Endothelial cell (in vitro differentiated cells): Measurements from ENCODE around the gene CADM4. TPM values are rescaled to one million over a fixed set of nuclear protein-coding genes. Genes with fewer than 3 reads are reported as not detected.
A peak's percentile ranks its signal among the peaks of the same experiment; 100 is the strongest.

Source experiments
- DNase-seq: peaks from one replicate; pipeline ENCODE4 v3.0.0; 2021; ENCODE audit warnings: low spot score
- H3K27ac Mint-ChIP-seq: one replicate; pipeline ENCODE4 v1.8.0; 2021; ENCODE audit warnings: mixed read lengths, inconsistent platforms; ENCODE audit not compliant: unreplicated experiment
- H3K27me3 Mint-ChIP-seq: one replicate; pipeline ENCODE4 v1.8.0; 2021; ENCODE audit warnings: mild to moderate bottlenecking, moderate library complexity, mixed read lengths, inconsistent platforms; ENCODE audit not compliant: unreplicated experiment
- H3K36me3 Mint-ChIP-seq: one replicate; pipeline ENCODE4 v1.8.0; 2021; ENCODE audit warnings: mild to moderate bottlenecking, low read depth, mixed read lengths, inconsistent platforms; ENCODE audit not compliant: unreplicated experiment
- H3K4me1 Mint-ChIP-seq: one replicate; pipeline ENCODE4 v1.8.0; 2021; ENCODE audit warnings: mild to moderate bottlenecking, mixed read lengths, inconsistent platforms; ENCODE audit not compliant: unreplicated experiment
- H3K4me3 Mint-ChIP-seq: one replicate; pipeline ENCODE4 v1.8.0; 2021; ENCODE audit warnings: mild to moderate bottlenecking, mixed read lengths, inconsistent platforms; ENCODE audit not compliant: unreplicated experiment
- H3K9me3 Mint-ChIP-seq: one replicate; pipeline ENCODE4 v1.8.0; 2021; ENCODE audit warnings: mixed read lengths, inconsistent platforms; ENCODE audit not compliant: unreplicated experiment
- CTCF ChIP-seq: fragments of 200-600 bp; sonication (generic); IDR thresholded peaks from one replicate; pipeline ENCODE4 v1.5.0; 2021; ENCODE audit warnings: antibody characterized with exemption; ENCODE audit not compliant: unreplicated experiment
- total RNA-seq: library from RNA; stranded (reverse); fragmentation: NEBNext Ultra II Directional; extraction: Animal tissue kit (Norgen Biotek cat#: 25700); gene quantifications from one replicate; pipeline ENCODE4 v1.2.1, GENCODE V29; 2021; ENCODE audit not compliant: unreplicated experiment

CADM4 gene
- total RNA-seq, 1 donor from 2014 or later = 21.1 TPM

DNA sequence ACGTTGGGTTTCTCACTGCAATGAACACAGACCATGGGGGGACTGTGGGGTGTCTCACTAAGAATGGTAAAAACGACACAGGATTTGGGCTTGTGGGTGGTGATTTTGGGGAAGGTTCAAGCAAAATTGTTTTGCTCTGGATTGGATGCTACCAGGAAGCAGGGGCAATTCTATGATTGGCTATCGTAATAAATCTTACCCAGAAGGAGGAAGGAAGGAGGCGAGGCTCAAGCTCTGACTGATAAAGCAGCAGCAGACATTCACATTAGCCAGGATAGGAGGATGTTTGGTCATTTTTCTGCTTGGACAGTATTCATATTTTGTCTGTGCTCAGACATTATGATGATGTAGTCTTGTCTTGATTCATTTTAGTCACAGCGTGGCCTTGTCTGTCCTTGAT is 41.8 kb downstream of the CADM4 start:
- Mint-ChIP-seq H3K27ac (peak overlapping the region; percentile 9), H3K4me1 (peaks cover 29% of the 10 kb centered on the region), H3K27me3 (peaks cover 12% of the 10 kb centered on the region), H3K4me3 (peak overlapping the region; percentile 99), H3K36me3 (peaks cover 20% of the 10 kb centered on the region), H3K9me3 (no peaks in the 10 kb centered on the region)
- no peak for TF ChIP-seq CTCF
- DNase-seq = no peak

- no peak for TF ChIP-seq CTCF
- Mint-ChIP-seq H3K9me3 (no peaks in the 10 kb centered on the region), H3K36me3 (peaks cover 24% of the 10 kb centered on the region), H3K4me1 (peaks cover 29% of the 10 kb centered on the region), H3K27me3 (peaks cover 12% of the 10 kb centered on the region), H3K27ac (peak overlapping the region; percentile 96), H3K4me3 (peak overlapping the region; percentile 99)
- DNase-seq = no peak
Measured at GRCh38 chr19:43596842-43597461, 42.7 kb downstream of the CADM4 start.

DNA sequence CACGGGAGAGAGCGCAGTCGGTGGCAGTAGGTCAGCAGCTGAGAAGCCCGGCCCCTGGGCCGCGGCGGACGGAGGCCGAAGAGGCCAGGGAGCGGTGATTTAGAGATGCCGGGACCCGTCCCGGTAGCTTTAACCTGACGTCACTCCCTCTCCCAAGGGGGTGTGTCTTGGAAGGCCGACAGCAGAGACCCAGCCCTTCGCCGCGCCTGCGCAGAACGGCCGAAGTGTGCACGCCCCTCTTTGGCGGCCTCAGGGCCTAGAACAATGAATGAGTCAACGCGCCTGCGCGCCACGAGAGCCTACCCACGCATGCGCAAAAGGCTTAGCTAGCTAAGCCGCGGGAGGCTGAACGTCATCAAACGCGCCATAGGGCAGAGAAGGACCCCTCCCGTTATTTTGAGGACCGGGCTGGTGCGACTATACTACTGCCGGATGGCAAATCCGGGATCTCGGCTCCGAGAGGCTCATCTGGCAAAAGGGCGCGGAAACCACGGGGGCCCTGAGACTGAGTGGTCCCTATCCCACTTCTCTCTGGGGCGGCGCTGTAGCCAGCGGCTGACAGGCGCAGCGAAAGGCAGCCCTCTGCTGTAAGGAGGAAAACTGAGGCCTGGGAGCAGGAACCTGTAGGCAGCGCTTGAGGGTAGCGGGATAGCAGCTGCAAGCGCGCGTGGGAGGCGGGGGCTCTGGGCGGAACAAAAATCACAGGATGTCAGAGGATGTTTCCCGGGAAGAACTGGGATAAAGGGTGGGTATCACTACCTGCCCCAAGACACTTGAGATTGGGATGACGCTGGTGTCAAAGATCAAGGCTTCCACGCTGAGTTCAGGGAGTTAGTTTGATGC is 43.4 kb downstream of the CADM4 start, which contains the start of the genes IRGQ and ZNF576:
TSS of gene IRGQ (minus strand) at position 136 of the 843 bp plus-strand sequence. CDS start 796 bp downstream, outside the sequence.
TSS of gene ZNF576 (plus strand) at position 597 of the 843 bp plus-strand sequence. CDS start 514 bp downstream, outside the sequence.
- Mint-ChIP-seq H3K27me3 (peaks cover 12% of the 10 kb centered on the region), H3K9me3 (no peaks in the 10 kb centered on the region), H3K4me1 (peaks cover 29% of the 10 kb centered on the region), H3K4me3 (peak within 1 kb of the TSS; percentile 99), H3K36me3 (peaks cover 19% of the 10 kb centered on the region), H3K27ac (peak within 1 kb of the TSS; percentile 96)
- no peak for TF ChIP-seq CTCF
- DNase-seq = peak; percentile 100

GRCh38 chr19:43595605-43595998 is 44.0 kb downstream of the CADM4 start:
- H3K27me3 Mint-ChIP-seq = peaks cover 15% of the 10 kb centered on the region
- DNase-seq = peak; percentile 22
- H3K36me3 Mint-ChIP-seq = peaks cover 21% of the 10 kb centered on the region
- H3K9me3 Mint-ChIP-seq = no peaks in the 10 kb centered on the region
- H3K27ac Mint-ChIP-seq = peak overlapping the region; percentile 96
- peaks cover 29% of the 10 kb centered on the region for H3K4me1 Mint-ChIP-seq
- no peak for TF ChIP-seq CTCF
- peak overlapping the region; percentile 99 for H3K4me3 Mint-ChIP-seq
